GM23338 (cell line): ENCODE data around the gene STT3B.

Experiments used
- CREB1 ChIP-seq: fragments of 250-450 bp; sonication (Bioruptor Pico); IDR thresholded peaks from 2 replicates; pipeline ENCODE4 v1.5.0; 2020; ENCODE audit warnings: low read depth, mild to moderate bottlenecking, moderate library complexity
- EZH2 ChIP-seq: fragments of 200-600 bp; sonication (generic); IDR thresholded peaks from one replicate; pipeline ENCODE4 v1.8.0; 2017; ENCODE audit warnings: antibody characterized with exemption, mild to moderate bottlenecking, low read depth; ENCODE audit not compliant: unreplicated experiment
- EZH2phosphoT487 ChIP-seq: fragments of 200-600 bp; sonication (generic); IDR thresholded peaks from one replicate; pipeline ENCODE4 v1.8.1; 2018; ENCODE audit warnings: antibody characterized with exemption; ENCODE audit not compliant: unreplicated experiment
- JUNB ChIP-seq: IDR thresholded peaks from one replicate; pipeline ENCODE4 v1.6.1; 2016; ENCODE audit warnings: antibody characterized with exemption; ENCODE audit not compliant: unreplicated experiment
- NANOG ChIP-seq: IDR thresholded peaks from 2 replicates; pipeline ENCODE4 v1.6.1; 2016; ENCODE audit warnings: antibody characterized with exemption, borderline replicate concordance
- POLR2AphosphoS5 ChIP-seq: IDR thresholded peaks from 2 replicates; pipeline ENCODE4 v1.6.1; 2016; ENCODE audit warnings: antibody characterized with exemption, low read depth
- ZNF114 ChIP-seq: fragments of 250-450 bp; sonication (Bioruptor Pico); IDR thresholded peaks from 2 replicates; pipeline ENCODE4 v1.5.0; 2020; ENCODE audit warnings: mild to moderate bottlenecking, moderate library complexity
- ZNF331 ChIP-seq: fragments of 250-450 bp; sonication (Bioruptor Pico); IDR thresholded peaks from 2 replicates; pipeline ENCODE4 v1.5.0; 2020; ENCODE audit warnings: low read depth, mild to moderate bottlenecking, moderate library complexity
- TF ChIP-seq, protein P1 (sequence below), 2 experiments: fragments of 200-600 bp in 1 of 2; sonication (generic) in 1 of 2; conservative IDR thresholded peaks; 2 replicates each; pipeline versions ENCODE4 v1.5.1 to v1.6.1; 2016 to 2017; ENCODE audit warnings: antibody characterized with exemption in 2 of 2, low read depth in 2 of 2, mild to moderate bottlenecking in 2 of 2, moderate library complexity in 1 of 2
- TF ChIP-seq, protein P2 (sequence below): IDR thresholded peaks from one replicate; pipeline ENCODE4 v1.6.1; 2018; ENCODE audit warnings: antibody characterized with exemption; ENCODE audit not compliant: unreplicated experiment
- TF ChIP-seq, protein P3 (sequence below): IDR thresholded peaks from 2 replicates; pipeline ENCODE4 v1.6.1; 2016; ENCODE audit warnings: antibody characterized with exemption

DNA sequence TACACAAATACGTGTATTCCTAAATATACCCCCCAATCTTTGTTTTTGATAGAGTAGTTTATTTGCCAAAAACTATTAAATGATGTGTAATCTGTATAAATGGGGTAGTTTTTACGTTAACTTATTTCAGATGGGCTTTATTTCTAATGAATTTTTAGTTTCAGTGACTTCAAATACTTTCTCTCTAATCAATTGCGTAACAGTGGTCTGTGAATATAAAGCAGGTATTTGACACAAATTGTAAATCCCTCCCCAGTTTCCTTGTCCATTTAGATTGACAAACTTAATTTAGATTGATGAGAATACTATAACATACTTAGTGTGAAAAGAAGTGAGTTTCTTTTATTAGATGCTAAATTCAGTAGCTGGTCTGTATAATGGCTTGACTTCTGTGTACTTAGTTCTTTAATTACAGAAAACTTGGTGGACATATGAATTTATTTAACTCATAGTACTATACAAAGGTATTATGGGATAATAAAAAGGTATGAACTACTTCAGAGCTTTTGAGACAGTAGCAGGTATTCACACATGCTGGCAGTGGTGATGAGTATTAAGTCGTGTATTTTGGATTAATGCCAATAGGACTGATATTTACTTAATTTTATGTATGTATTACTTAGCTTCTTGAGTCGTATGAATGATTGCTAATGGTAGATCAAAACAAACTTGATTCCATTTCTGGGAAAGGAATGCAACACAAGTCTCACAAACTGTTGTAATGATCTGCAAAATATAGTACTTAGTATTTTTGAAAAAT is 81.6 kb downstream of the STT3B start:
- TF ChIP-seq, protein P1, sequence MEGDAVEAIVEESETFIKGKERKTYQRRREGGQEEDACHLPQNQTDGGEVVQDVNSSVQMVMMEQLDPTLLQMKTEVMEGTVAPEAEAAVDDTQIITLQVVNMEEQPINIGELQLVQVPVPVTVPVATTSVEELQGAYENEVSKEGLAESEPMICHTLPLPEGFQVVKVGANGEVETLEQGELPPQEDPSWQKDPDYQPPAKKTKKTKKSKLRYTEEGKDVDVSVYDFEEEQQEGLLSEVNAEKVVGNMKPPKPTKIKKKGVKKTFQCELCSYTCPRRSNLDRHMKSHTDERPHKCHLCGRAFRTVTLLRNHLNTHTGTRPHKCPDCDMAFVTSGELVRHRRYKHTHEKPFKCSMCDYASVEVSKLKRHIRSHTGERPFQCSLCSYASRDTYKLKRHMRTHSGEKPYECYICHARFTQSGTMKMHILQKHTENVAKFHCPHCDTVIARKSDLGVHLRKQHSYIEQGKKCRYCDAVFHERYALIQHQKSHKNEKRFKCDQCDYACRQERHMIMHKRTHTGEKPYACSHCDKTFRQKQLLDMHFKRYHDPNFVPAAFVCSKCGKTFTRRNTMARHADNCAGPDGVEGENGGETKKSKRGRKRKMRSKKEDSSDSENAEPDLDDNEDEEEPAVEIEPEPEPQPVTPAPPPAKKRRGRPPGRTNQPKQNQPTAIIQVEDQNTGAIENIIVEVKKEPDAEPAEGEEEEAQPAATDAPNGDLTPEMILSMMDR (conservative IDR thresholded peaks at IDR 0.05; ENCODE audit: low read depth in 2 of 2): no peak
- TF ChIP-seq EZH2phosphoT487 (no peak), JUNB (no peak), EZH2 (no peak), POLR2AphosphoS5 (no peak), CREB1 (no peak), ZNF114 (no peak), NANOG (no peak), ZNF331 (CRISPR knock-in tag) (no peak)
- TF ChIP-seq, protein P2, sequence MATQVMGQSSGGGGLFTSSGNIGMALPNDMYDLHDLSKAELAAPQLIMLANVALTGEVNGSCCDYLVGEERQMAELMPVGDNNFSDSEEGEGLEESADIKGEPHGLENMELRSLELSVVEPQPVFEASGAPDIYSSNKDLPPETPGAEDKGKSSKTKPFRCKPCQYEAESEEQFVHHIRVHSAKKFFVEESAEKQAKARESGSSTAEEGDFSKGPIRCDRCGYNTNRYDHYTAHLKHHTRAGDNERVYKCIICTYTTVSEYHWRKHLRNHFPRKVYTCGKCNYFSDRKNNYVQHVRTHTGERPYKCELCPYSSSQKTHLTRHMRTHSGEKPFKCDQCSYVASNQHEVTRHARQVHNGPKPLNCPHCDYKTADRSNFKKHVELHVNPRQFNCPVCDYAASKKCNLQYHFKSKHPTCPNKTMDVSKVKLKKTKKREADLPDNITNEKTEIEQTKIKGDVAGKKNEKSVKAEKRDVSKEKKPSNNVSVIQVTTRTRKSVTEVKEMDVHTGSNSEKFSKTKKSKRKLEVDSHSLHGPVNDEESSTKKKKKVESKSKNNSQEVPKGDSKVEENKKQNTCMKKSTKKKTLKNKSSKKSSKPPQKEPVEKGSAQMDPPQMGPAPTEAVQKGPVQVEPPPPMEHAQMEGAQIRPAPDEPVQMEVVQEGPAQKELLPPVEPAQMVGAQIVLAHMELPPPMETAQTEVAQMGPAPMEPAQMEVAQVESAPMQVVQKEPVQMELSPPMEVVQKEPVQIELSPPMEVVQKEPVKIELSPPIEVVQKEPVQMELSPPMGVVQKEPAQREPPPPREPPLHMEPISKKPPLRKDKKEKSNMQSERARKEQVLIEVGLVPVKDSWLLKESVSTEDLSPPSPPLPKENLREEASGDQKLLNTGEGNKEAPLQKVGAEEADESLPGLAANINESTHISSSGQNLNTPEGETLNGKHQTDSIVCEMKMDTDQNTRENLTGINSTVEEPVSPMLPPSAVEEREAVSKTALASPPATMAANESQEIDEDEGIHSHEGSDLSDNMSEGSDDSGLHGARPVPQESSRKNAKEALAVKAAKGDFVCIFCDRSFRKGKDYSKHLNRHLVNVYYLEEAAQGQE: no peak
- TF ChIP-seq, protein P3, sequence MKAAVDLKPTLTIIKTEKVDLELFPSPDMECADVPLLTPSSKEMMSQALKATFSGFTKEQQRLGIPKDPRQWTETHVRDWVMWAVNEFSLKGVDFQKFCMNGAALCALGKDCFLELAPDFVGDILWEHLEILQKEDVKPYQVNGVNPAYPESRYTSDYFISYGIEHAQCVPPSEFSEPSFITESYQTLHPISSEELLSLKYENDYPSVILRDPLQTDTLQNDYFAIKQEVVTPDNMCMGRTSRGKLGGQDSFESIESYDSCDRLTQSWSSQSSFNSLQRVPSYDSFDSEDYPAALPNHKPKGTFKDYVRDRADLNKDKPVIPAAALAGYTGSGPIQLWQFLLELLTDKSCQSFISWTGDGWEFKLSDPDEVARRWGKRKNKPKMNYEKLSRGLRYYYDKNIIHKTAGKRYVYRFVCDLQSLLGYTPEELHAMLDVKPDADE: no peak
